Loucy (cell line): ENCODE measurements around the gene CRTAC1.

Source experiments
- EZH2phosphoT487 ChIP-seq: fragments of 200-600 bp; IDR thresholded peaks from 2 replicates; pipeline ENCODE4 v1.6.1; 2018; ENCODE audit warnings: antibody characterized with exemption, mild to moderate bottlenecking, moderate library complexity, borderline replicate concordance
- TF ChIP-seq, protein P1 (sequence below): fragments of 200-600 bp; sonication (generic); conservative IDR thresholded peaks from 2 replicates; pipeline ENCODE4 v1.5.1; 2014; ENCODE audit warnings: mild to moderate bottlenecking, antibody characterized with exemption, low read length

DNA sequence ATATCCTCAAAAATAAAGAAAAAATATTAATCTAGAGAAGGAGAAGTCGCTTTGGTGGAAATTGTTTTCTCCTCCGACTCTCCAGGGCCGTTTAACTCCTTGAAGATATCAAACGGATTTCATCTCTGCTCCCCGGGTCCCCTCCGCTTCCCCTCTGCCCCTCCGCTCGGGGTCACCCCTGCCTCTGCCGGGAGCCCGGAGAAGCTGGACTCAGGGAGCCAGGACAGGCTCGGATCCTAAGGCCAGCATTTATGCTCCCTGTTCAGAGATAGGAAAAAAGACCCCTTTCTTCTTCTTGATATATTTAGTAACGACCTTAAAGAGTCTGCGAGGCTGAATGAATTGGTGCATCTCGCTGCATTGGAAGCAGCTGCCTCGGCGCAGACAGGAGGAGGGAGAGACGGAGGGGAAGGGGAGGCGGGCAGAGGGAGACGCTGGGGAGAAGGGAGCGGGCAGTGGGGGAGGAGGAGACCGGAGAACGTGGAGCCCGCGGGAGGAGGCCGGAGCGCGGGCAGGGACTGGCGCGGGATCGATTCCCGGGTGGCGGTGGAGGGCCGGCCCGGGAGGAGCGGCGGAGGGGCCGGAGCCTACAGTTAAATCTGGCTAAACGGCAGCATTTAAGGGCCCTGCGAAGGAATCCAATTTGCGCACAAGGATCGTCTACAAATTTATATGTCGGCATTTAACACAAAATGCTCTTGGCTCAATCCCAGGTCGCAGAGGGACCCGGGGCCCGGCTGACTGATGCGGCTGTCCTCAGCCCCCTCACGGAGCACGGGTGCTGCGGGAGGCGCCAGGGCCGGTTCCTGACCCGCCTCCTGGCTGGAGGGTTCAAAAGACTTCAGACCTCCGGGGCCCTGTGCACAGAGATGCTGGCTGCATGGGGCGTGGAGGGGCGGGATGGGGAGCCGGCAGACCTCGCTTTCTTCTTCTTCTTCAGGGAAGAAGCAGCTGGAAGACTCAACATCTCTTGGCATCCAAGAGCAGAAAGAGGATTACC lies 55.6 kb downstream of the CRTAC1 start:
- TF ChIP-seq, protein P1, sequence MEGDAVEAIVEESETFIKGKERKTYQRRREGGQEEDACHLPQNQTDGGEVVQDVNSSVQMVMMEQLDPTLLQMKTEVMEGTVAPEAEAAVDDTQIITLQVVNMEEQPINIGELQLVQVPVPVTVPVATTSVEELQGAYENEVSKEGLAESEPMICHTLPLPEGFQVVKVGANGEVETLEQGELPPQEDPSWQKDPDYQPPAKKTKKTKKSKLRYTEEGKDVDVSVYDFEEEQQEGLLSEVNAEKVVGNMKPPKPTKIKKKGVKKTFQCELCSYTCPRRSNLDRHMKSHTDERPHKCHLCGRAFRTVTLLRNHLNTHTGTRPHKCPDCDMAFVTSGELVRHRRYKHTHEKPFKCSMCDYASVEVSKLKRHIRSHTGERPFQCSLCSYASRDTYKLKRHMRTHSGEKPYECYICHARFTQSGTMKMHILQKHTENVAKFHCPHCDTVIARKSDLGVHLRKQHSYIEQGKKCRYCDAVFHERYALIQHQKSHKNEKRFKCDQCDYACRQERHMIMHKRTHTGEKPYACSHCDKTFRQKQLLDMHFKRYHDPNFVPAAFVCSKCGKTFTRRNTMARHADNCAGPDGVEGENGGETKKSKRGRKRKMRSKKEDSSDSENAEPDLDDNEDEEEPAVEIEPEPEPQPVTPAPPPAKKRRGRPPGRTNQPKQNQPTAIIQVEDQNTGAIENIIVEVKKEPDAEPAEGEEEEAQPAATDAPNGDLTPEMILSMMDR = no peak
- TF ChIP-seq EZH2phosphoT487 = no peak
